HEK293 (cell line): ENCODE measurements around the gene KCTD17.

Source experiments
- CTCF ChIA-PET: fragments of 350-600 bp; formaldehyde crosslinking; extraction: SDS; loops from one replicate; lab custom pipeline; 2021; ENCODE audit warnings: antibody characterized with exemption; lab: Yijun Ruan, JAX
- POLR2A ChIA-PET: fragments of 300-600 bp; formaldehyde crosslinking; extraction: SDS; loops from one replicate; lab custom pipeline; 2020; ENCODE audit warnings: antibody characterized with exemption, inconsistent platforms; lab: Yijun Ruan, JAX
- H3K27ac ChIP-seq: fragments of 200-500 bp; sonication (Bioruptor generic); 2 replicates; pipeline ENCODE4 v1.5.1; 2014; ENCODE audit warnings: low read depth, low read length, control low read depth, inconsistent platforms; ENCODE audit errors: extremely low read depth
- H3K36me3 ChIP-seq, 2 experiments: fragments of 200-500 bp in 1 of 2; sonication (Bioruptor generic) in 1 of 2; 1 replicate in 1 of 2; 2 replicates in 1 of 2; pipeline ENCODE4 v1.5.1; 2014 to 2017; ENCODE audit warnings: inconsistent platforms in 2 of 2, low read length in 2 of 2; ENCODE audit not compliant: control insufficient read depth in 2 of 2, insufficient read depth in 1 of 2
- H3K4me1 ChIP-seq: fragments of 200-500 bp; sonication (Bioruptor generic); 2 replicates; pipeline ENCODE4 v1.5.1; 2014; ENCODE audit warnings: mild to moderate bottlenecking, low read length, inconsistent platforms; ENCODE audit not compliant: control insufficient read depth, insufficient read depth
- H3K4me3 ChIP-seq: 2 replicates; pipeline ENCODE4 v1.5.1; 2011; ENCODE audit warnings: low read depth, mild to moderate bottlenecking, control low read depth, low read length, moderate library complexity
- H3K9me3 ChIP-seq: fragments of 200-500 bp; sonication (Bioruptor generic); 2 replicates; pipeline ENCODE4 v1.5.1; 2014; ENCODE audit warnings: low read depth, low read length, inconsistent platforms; ENCODE audit not compliant: control insufficient read depth, insufficient read depth
- ELK4 ChIP-seq: IDR thresholded peaks from 2 replicates; pipeline ENCODE4 v1.6.1; 2011; ENCODE audit warnings: mild to moderate bottlenecking, low read depth, low read length, borderline replicate concordance
- KLF1 ChIP-seq: fragments of 450-650 bp; formaldehyde crosslinking; IDR thresholded peaks from 2 replicates; pipeline ENCODE4 v1.5.1; 2016; ENCODE audit warnings: missing biosample characterization, missing genetic modification characterization
- RBAK ChIP-seq: fragments of 450-650 bp; formaldehyde crosslinking; IDR thresholded peaks from 2 replicates; pipeline ENCODE4 v1.5.1; 2016; ENCODE audit warnings: missing biosample characterization, missing genetic modification characterization
- TSHZ1 ChIP-seq: fragments of 450-650 bp; formaldehyde crosslinking; IDR thresholded peaks from 2 replicates; pipeline ENCODE4 v1.5.1; 2016; ENCODE audit warnings: missing biosample characterization, missing genetic modification characterization, borderline replicate concordance
- ZBTB20 ChIP-seq: fragments of 450-650 bp; formaldehyde crosslinking; IDR thresholded peaks from 2 replicates; pipeline ENCODE4 v1.5.1; 2016; ENCODE audit warnings: missing biosample characterization, missing genetic modification characterization
- ZBTB6 ChIP-seq: fragments of 450-650 bp; formaldehyde crosslinking; IDR thresholded peaks from 2 replicates; pipeline ENCODE4 v1.5.1; 2017; ENCODE audit warnings: missing biosample characterization, missing genetic modification characterization
- ZNF155 ChIP-seq: fragments of 450-650 bp; formaldehyde crosslinking; IDR thresholded peaks from 2 replicates; pipeline ENCODE4 v1.5.1; 2016; ENCODE audit warnings: missing biosample characterization, missing genetic modification characterization
- ZNF18 ChIP-seq: fragments of 450-650 bp; formaldehyde crosslinking; IDR thresholded peaks from 2 replicates; pipeline ENCODE4 v1.5.1; 2016; ENCODE audit warnings: missing biosample characterization, missing genetic modification characterization
- ZNF239 ChIP-seq: fragments of 450-650 bp; formaldehyde crosslinking; IDR thresholded peaks from 2 replicates; pipeline ENCODE4 v1.5.1; 2016; ENCODE audit warnings: missing biosample characterization, missing genetic modification characterization
- ZNF248 ChIP-seq: fragments of 450-650 bp; formaldehyde crosslinking; IDR thresholded peaks from 2 replicates; pipeline ENCODE4 v1.5.1; 2017; ENCODE audit warnings: missing biosample characterization, missing genetic modification characterization
- ZNF280C ChIP-seq: fragments of 450-650 bp; formaldehyde crosslinking; IDR thresholded peaks from 2 replicates; pipeline ENCODE4 v1.5.1; 2016; ENCODE audit warnings: missing biosample characterization, missing genetic modification characterization
- ZNF280D ChIP-seq: fragments of 450-650 bp; formaldehyde crosslinking; IDR thresholded peaks from 2 replicates; pipeline ENCODE4 v1.5.1; 2016; ENCODE audit warnings: missing biosample characterization, missing genetic modification characterization
- ZNF366 ChIP-seq: fragments of 450-650 bp; formaldehyde crosslinking; conservative IDR thresholded peaks from 2 replicates; pipeline ENCODE4 v1.5.1; 2016; ENCODE audit warnings: missing biosample characterization, missing genetic modification characterization
- ZNF600 ChIP-seq: fragments of 450-650 bp; formaldehyde crosslinking; IDR thresholded peaks from 2 replicates; pipeline ENCODE4 v1.5.1; 2016; ENCODE audit warnings: missing biosample characterization, missing genetic modification characterization
- ZNF624 ChIP-seq: fragments of 450-650 bp; formaldehyde crosslinking; IDR thresholded peaks from 2 replicates; pipeline ENCODE4 v1.5.1; 2017; ENCODE audit warnings: missing biosample characterization, missing genetic modification characterization
- ZNF692 ChIP-seq: fragments of 450-650 bp; formaldehyde crosslinking; IDR thresholded peaks from 2 replicates; pipeline ENCODE4 v1.5.1; 2016; ENCODE audit warnings: missing biosample characterization, missing genetic modification characterization
- ZXDB ChIP-seq: fragments of 450-650 bp; formaldehyde crosslinking; IDR thresholded peaks from 2 replicates; pipeline ENCODE4 v1.5.1; 2016; ENCODE audit warnings: missing biosample characterization, missing genetic modification characterization

The KCTD17 gene

GRCh38 chr22:37067428-37067827, 15.9 kb downstream of the KCTD17 start (continued):
- no peak for TF ChIP-seq ZNF280D

- no peak overlapping the region for H3K27ac ChIP-seq
- H3K36me3 ChIP-seq, result no peaks in the 10 kb centered on the region
- POLR2A ChIA-PET, result no interaction called here
- no peaks in the 10 kb centered on the region for H3K4me1 ChIP-seq
- H3K9me3 ChIP-seq, result no peaks in the 10 kb centered on the region
- no peak overlapping the region for H3K4me3 ChIP-seq
- CTCF ChIA-PET, result no interaction called here
- TF ChIP-seq TSHZ1 (no peak), ZXDB (no peak), KLF1 (no peak), ZBTB20 (tag by site-specific recombination) (no peak), ZNF280C (tag by site-specific recombination) (no peak), ZBTB6 (tag by site-specific recombination) (no peak), RBAK (tag by site-specific recombination) (no peak), ZNF600 (tag by site-specific recombination) (no peak), ZNF248 (tag by site-specific recombination) (no peak), ZNF624 (tag by site-specific recombination) (no peak), ELK4 (no peak), ZNF366 (no peak), ZNF155 (tag by site-specific recombination) (no peak), ZNF18 (no peak), ZNF692 (tag by site-specific recombination) (no peak), ZNF239 (tag by site-specific recombination) (no peak)
Measured at GRCh38 chr22:37068859-37069258, 17.3 kb downstream of the KCTD17 start.
